HepG2 (cell line): ENCODE data around the gene TUT1. TPM values are rescaled to one million over a fixed set of nuclear protein-coding genes. Genes with fewer than 3 reads are reported as not detected.

Experiments used
- CHD2 ChIP-seq: IDR thresholded peaks from 2 replicates; pipeline ENCODE4 v1.6.1; 2011; ENCODE audit warnings: low read depth, low read length, improper control_type of control experiment
- DPF2 ChIP-seq: sonication (generic); formaldehyde crosslinking; IDR thresholded peaks from 2 replicates; pipeline ENCODE4 v1.4.0; 2020; ENCODE audit warnings: mild to moderate bottlenecking, low read depth, missing genetic modification reagents, borderline replicate concordance
- GPBP1L1 ChIP-seq: sonication (generic); formaldehyde crosslinking; IDR thresholded peaks from 2 replicates; pipeline ENCODE4 v1.5.0; 2020; ENCODE audit warnings: mild to moderate bottlenecking, missing genetic modification reagents
- MED1 ChIP-seq: sonication (generic); formaldehyde crosslinking; IDR thresholded peaks from 2 replicates; pipeline ENCODE4 v1.4.0; 2020; ENCODE audit warnings: missing genetic modification reagents
- MXI1 ChIP-seq: IDR thresholded peaks from 3 replicates; pipeline ENCODE4 v1.6.1; 2012; ENCODE audit warnings: low read depth, low read length, inconsistent platforms, borderline replicate concordance
- NFKB2 ChIP-seq: sonication (generic); formaldehyde crosslinking; IDR thresholded peaks from 2 replicates; pipeline ENCODE4 v1.4.0; 2020; ENCODE audit warnings: missing genetic modification reagents, borderline replicate concordance
- NR2F2 ChIP-seq: IDR thresholded peaks from 2 replicates; pipeline ENCODE4 v1.6.1; 2012; ENCODE audit warnings: low read depth, inconsistent platforms, borderline replicate concordance
- PBX3 ChIP-seq: sonication (generic); formaldehyde crosslinking; IDR thresholded peaks from 2 replicates; pipeline ENCODE4 v1.8.1; 2023; ENCODE audit warnings: missing genetic modification reagents, inconsistent platforms, borderline replicate concordance
- TBP ChIP-seq: sonication (generic); formaldehyde crosslinking; IDR thresholded peaks from 2 replicates; pipeline ENCODE4 v1.5.0; 2020; ENCODE audit warnings: missing genetic modification reagents
- UBTF ChIP-seq: sonication (generic); formaldehyde crosslinking; IDR thresholded peaks from 2 replicates; pipeline ENCODE4 v1.4.0; 2020; ENCODE audit warnings: mild to moderate bottlenecking, missing genetic modification reagents
- ZBTB42 ChIP-seq: sonication (generic); formaldehyde crosslinking; IDR thresholded peaks from 2 replicates; pipeline ENCODE4 v1.5.0; 2020; ENCODE audit warnings: mild to moderate bottlenecking, missing genetic modification reagents
- ZNF18 ChIP-seq: sonication (generic); formaldehyde crosslinking; IDR thresholded peaks from 2 replicates; pipeline ENCODE4 v1.8.0; 2022; ENCODE audit warnings: mild to moderate bottlenecking, missing genetic modification reagents; ENCODE audit not compliant: insufficient replicate concordance
- ZNF281 ChIP-seq: sonication (generic); formaldehyde crosslinking; IDR thresholded peaks from 2 replicates; pipeline ENCODE4 v1.4.0; 2020; ENCODE audit warnings: missing genetic modification reagents, borderline replicate concordance
- ZNF343 ChIP-seq: sonication (generic); formaldehyde crosslinking; IDR thresholded peaks from 2 replicates; pipeline ENCODE4 v1.4.0; 2020; ENCODE audit warnings: mild to moderate bottlenecking, missing genetic modification reagents
- ZNF512 ChIP-seq: sonication (generic); formaldehyde crosslinking; IDR thresholded peaks from 2 replicates; pipeline ENCODE4 v1.4.0; 2020; ENCODE audit warnings: mild to moderate bottlenecking, missing genetic modification reagents
- ZNF839 ChIP-seq: sonication (generic); formaldehyde crosslinking; IDR thresholded peaks from 2 replicates; pipeline ENCODE4 v1.4.0; 2020; ENCODE audit warnings: missing genetic modification reagents, mild to moderate bottlenecking, borderline replicate concordance
- polyA plus RNA-seq, 8 experiments: library from polyadenylated mRNA; depleted of rRNA in 3 of 8; stranded (reverse) in 7 of 8; unstranded in 1 of 8; fragments of >200 nt; fragmentation: Illumina TruSeq in 4 of 8; extraction: Trizol in 4 of 8; gene quantifications; 2 replicates each; pipeline versions ENCODE4 v1.2.1 to v1.2.3, GENCODE V29; 2011 to 2016; ENCODE audit warnings: low read depth in 4 of 8, missing spikeins in 1 of 8, mixed read lengths in 1 of 8; ENCODE audit not compliant: insufficient read depth in 1 of 8
- total RNA-seq, 5 experiments: library from RNA; depleted of rRNA; stranded (reverse); fragments of >200 nt; fragmentation: Illumina TruSeq; extraction: Trizol; gene quantifications; 2 replicates each; pipeline ENCODE4 v1.2.3, GENCODE V29; 2016; ENCODE audit warnings: low read depth in 1 of 5

Gene TUT1
- total and polyA plus RNA-seq, 2 of the 13 experiments (the other 11 are each of a cell fraction or from before 2014, with no cell fraction given) = 9.7 to 14.3 TPM

GRCh38 chr11:62621567-62622470 lies 30.5 kb upstream of the TUT1 start, which contains the start of gene B3GAT3 (continued):
- no peak for TF ChIP-seq GPBP1L1 (CRISPR knock-in tag)
- TF ChIP-seq NFKB2 (CRISPR knock-in tag) = peak; percentile 84; the same call in 1 of the 2 replicates
- no peak for TF ChIP-seq TBP
- TF ChIP-seq MED1 = peak; percentile 78
- TF ChIP-seq ZNF343 (CRISPR knock-in tag) = no peak
- TF ChIP-seq NR2F2 = peak; percentile 41; the same call in 1 of the 2 replicates
- no peak for TF ChIP-seq PBX3
- TF ChIP-seq CHD2 = peak; percentile 75
- peak; percentile 66; the same call in 1 of the 2 replicates for TF ChIP-seq ZBTB42 (CRISPR knock-in tag)
- peak; percentile 11; the same call in 1 of the 2 replicates for TF ChIP-seq ZNF281
- TF ChIP-seq UBTF (CRISPR knock-in tag) = peak; percentile 83
- TF ChIP-seq ZNF18 (CRISPR knock-in tag) = no peak
- TF ChIP-seq ZNF512 (CRISPR knock-in tag) = no peak
- TF ChIP-seq MXI1 = peak; percentile 99
- TF ChIP-seq ZNF839 (CRISPR knock-in tag) = no peak
- TF ChIP-seq DPF2 (CRISPR knock-in tag) = 0 out of 2 replicates have a peak, but pooled peaks have one; percentile 26
